IMR-90 (cell line): ENCODE data around the gene KRT3. TPM values are rescaled to one million over a fixed set of nuclear protein-coding genes. Genes with fewer than 3 reads are reported as not detected.
"Not testable (repeated sequence)": the region's sequence is repeated elsewhere in the genome, so short reads cannot be mapped to it uniquely, and the experiment has no call there.

Experiments
- ATAC-seq: fragments of 200-7000 bp; cut with Tn5 transposase; 2 replicates; pipeline ENCODE4 v1.9.1; 2020; ENCODE audit warnings: low read depth, mild to moderate bottlenecking, moderate library complexity
- BruUV-seq: library from RNA; stranded (reverse); fragments of 400-500 nt; replicated peaks from 2 replicates; lab custom pipeline; 2021; lab: Mats Ljungman, UMichigan
- CTCF ChIA-PET: fragments of 300-600 bp; formaldehyde crosslinking; extraction: SDS; loops from one replicate; lab custom pipeline; 2021; ENCODE audit warnings: antibody characterized with exemption; lab: Yijun Ruan, JAX
- POLR2A ChIA-PET: fragments of 300-600 bp; sonication (Branson Sonifier 250); formaldehyde crosslinking; loops from one replicate; lab custom pipeline; 2022; ENCODE audit warnings: antibody characterized with exemption; ENCODE audit not compliant: unreplicated experiment; lab: Charles Lee
- DNase-seq: peaks from one replicate; pipeline ENCODE4 v3.0.0; 2013
- H2AFZ ChIP-seq: replicated peaks from 2 replicates; pipeline ENCODE3; 2013; ENCODE audit warnings: low read length, mild to moderate bottlenecking; ENCODE audit not compliant: poor library complexity
- H2AK5ac ChIP-seq: 2 replicates; pipeline ENCODE4 v1.6.1; 2013; ENCODE audit warnings: low read depth, low read length, inconsistent platforms
- H2AK9ac ChIP-seq: replicated peaks from 2 replicates; pipeline ENCODE3; 2013; ENCODE audit warnings: mild to moderate bottlenecking, low read depth, low read length, moderate library complexity; ENCODE audit not compliant: poor library complexity
- H2BK120ac ChIP-seq: 2 replicates; pipeline ENCODE4 v1.6.1; 2013; ENCODE audit warnings: low read depth, low read length, inconsistent platforms
- H2BK15ac ChIP-seq: 3 replicates; pipeline ENCODE4 v1.6.1; 2013; ENCODE audit warnings: low read depth, low read length, inconsistent platforms
- H2BK20ac ChIP-seq: 2 replicates; pipeline ENCODE4 v1.6.1; 2013; ENCODE audit warnings: low read depth, mild to moderate bottlenecking, inconsistent platforms, low read length, moderate library complexity
- H2BK5ac ChIP-seq: 2 replicates; pipeline ENCODE4 v1.6.1; 2013; ENCODE audit warnings: mild to moderate bottlenecking, low read depth, low read length, inconsistent platforms; ENCODE audit not compliant: poor library complexity, severe bottlenecking
- H3K14ac ChIP-seq: replicated peaks from 2 replicates; pipeline ENCODE4 v1.6.1; 2013; ENCODE audit warnings: low read depth, low read length, inconsistent platforms
- H3K18ac ChIP-seq: 2 replicates; pipeline ENCODE4 v1.6.1; 2013; ENCODE audit warnings: low read depth, low read length, control low read depth
- H3K23ac ChIP-seq: 2 replicates; pipeline ENCODE4 v1.6.1; 2013; ENCODE audit warnings: low read depth, low read length, inconsistent platforms
- H3K27ac ChIP-seq: 2 replicates; pipeline ENCODE4 v1.5.1; 2013; ENCODE audit warnings: mild to moderate bottlenecking, control low read depth, low read length; ENCODE audit not compliant: insufficient read depth
- H3K27me3 ChIP-seq: 2 replicates; pipeline ENCODE4 v1.6.1; 2013; ENCODE audit warnings: low read length; ENCODE audit not compliant: control insufficient read depth, insufficient read depth
- H3K36me3 ChIP-seq: 2 replicates; pipeline ENCODE4 v1.6.1; 2013; ENCODE audit warnings: low read length, mixed read lengths; ENCODE audit not compliant: control insufficient read depth, insufficient read depth
- H3K4ac ChIP-seq: 2 replicates; pipeline ENCODE4 v1.6.1; 2013; ENCODE audit warnings: low read depth, low read length, inconsistent platforms
- H3K4me1 ChIP-seq: 2 replicates; pipeline ENCODE4 v1.6.1; 2013; ENCODE audit warnings: low read length, mixed read lengths; ENCODE audit not compliant: control insufficient read depth, insufficient read depth
- H3K4me2 ChIP-seq: 2 replicates; pipeline ENCODE4 v1.6.1; 2013; ENCODE audit warnings: low read depth, mild to moderate bottlenecking, control low read depth, low read length, moderate library complexity
- H3K4me3 ChIP-seq: 2 replicates; pipeline ENCODE4 v1.5.1; 2013; ENCODE audit warnings: low read depth, mild to moderate bottlenecking, control low read depth, low read length, moderate library complexity; ENCODE audit not compliant: insufficient read depth
- H3K56ac ChIP-seq: 2 replicates; pipeline ENCODE4 v1.6.1; 2013; ENCODE audit warnings: low read length, inconsistent platforms; ENCODE audit not compliant: insufficient read depth; ENCODE audit errors: extremely low read depth
- H3K79me1 ChIP-seq, 2 experiments: 2 replicates each; pipeline ENCODE4 v1.6.1; 2013; ENCODE audit warnings: low read length in 2 of 2, inconsistent platforms in 1 of 2, low read depth in 1 of 2
- H3K9ac ChIP-seq: 2 replicates; pipeline ENCODE4 v1.6.1; 2013; ENCODE audit warnings: low read depth, low read length, control low read depth
- H3K9me1 ChIP-seq: 2 replicates; pipeline ENCODE4 v1.6.1; 2013; ENCODE audit warnings: low read length, inconsistent platforms; ENCODE audit not compliant: insufficient read depth
- H3K9me3 ChIP-seq: 2 replicates; pipeline ENCODE4 v1.6.1; 2013; ENCODE audit warnings: low read length; ENCODE audit not compliant: control insufficient read depth, insufficient read depth
- H4K20me1 ChIP-seq: 2 replicates; pipeline ENCODE4 v1.6.1; 2013; ENCODE audit warnings: low read length, inconsistent platforms; ENCODE audit not compliant: insufficient read depth
- H4K5ac ChIP-seq: 2 replicates; pipeline ENCODE4 v1.6.1; 2013; ENCODE audit warnings: mild to moderate bottlenecking, low read depth, low read length, control low read depth
- H4K8ac ChIP-seq, 2 experiments: 2 replicates each; pipeline ENCODE4 v1.6.1; 2013; ENCODE audit warnings: low read depth in 2 of 2, low read length in 2 of 2, control low read depth in 1 of 2, inconsistent platforms in 1 of 2
- H4K91ac ChIP-seq: 2 replicates; pipeline ENCODE4 v1.6.1; 2013; ENCODE audit warnings: low read depth, low read length, inconsistent platforms; ENCODE audit not compliant: insufficient read depth
- MAFK ChIP-seq: IDR thresholded peaks from 2 replicates; pipeline ENCODE4 v1.6.1; 2012; ENCODE audit warnings: low read depth, low read length, improper control_type of control experiment
- MAZ ChIP-seq: IDR thresholded peaks from 2 replicates; pipeline ENCODE4 v1.6.1; 2012; ENCODE audit warnings: low read depth, mild to moderate bottlenecking, low read length, improper control_type of control experiment, moderate library complexity, borderline replicate concordance
- RFX5 ChIP-seq: IDR thresholded peaks from 2 replicates; pipeline ENCODE4 v1.8.0; 2012; ENCODE audit warnings: low read depth, mild to moderate bottlenecking, low read length, moderate library complexity
- SMC3 ChIP-seq: fragments of 150-350 bp; IDR thresholded peaks from 2 replicates; pipeline ENCODE4 v1.6.1; 2016; ENCODE audit warnings: low read depth, mild to moderate bottlenecking, antibody characterized with exemption, low read length, moderate library complexity
- WGBS, 2 experiments: methylation state at CpG; one replicate each; pipeline versions ENCODE4 v1.1.5 to v1.1.7; 2013; ENCODE audit warnings: missing lambda C conversion rate in 2 of 2; ENCODE audit not compliant: insufficient read length in 1 of 2; ENCODE audit errors: extremely low coverage in 2 of 2; 5-methylcytosine and 5-hydroxymethylcytosine counted together
- dilution Hi-C: fragments of 300-500 bp; cut with HindIII; formaldehyde crosslinking; loops from one replicate; pipeline ENCODE4 v1.14.3; 2018; ENCODE audit warnings: low sequenced_read_pairs; ENCODE audit not compliant: unreplicated experiment
- in situ Hi-C: fragments of 300-500 bp; cut with MboI; formaldehyde crosslinking; loops from 3 replicates; pipeline ENCODE4 v1.14.3; 2019; ENCODE audit warnings: low sequenced_read_pairs, inconsistent platforms, mixed read lengths
- intact Hi-C: fragments of 100-400 bp; cut with micrococcal nuclease; formaldehyde crosslinking; loops from 2 replicates; pipeline ENCODE4 v1.10.0; 2022
- polyA plus RNA-seq, 3 experiments: library from polyadenylated mRNA; depleted of rRNA; stranded (reverse); fragments of >200 nt; gene quantifications; 2 replicates each; pipeline ENCODE4 v1.2.3, GENCODE V29; 2012; ENCODE audit warnings: low replicate concordance in 1 of 3
- total RNA-seq: library from RNA; depleted of rRNA; stranded (reverse); fragments of >200 nt; gene quantifications from 2 replicates; pipeline ENCODE4 v1.2.3, GENCODE V29; 2012

The KRT3 gene
- total and polyA plus RNA-seq, 2 of the 4 experiments (the other 2 are of a cell fraction): not detected

GRCh38 chr12:52751795-52752194 is 44.1 kb downstream of the KRT3 start:
- Histone ChIP-seq H3K56ac (no peak overlapping the region), H4K8ac (no peak overlapping the region), H3K9me1 (no peaks in the 10 kb centered on the region), H3K9me3 (no peaks in the 10 kb centered on the region), H3K27ac (no peak overlapping the region), H3K18ac (no peak overlapping the region), H3K4me3 (no peak overlapping the region), H2AK9ac (no peak overlapping the region), H3K14ac (no peak overlapping the region), H3K79me1 (no peaks in the 10 kb centered on the region), H2BK15ac (no peak overlapping the region), H3K36me3 (no peaks in the 10 kb centered on the region), H2BK20ac (no peak overlapping the region), H4K91ac (no peak overlapping the region), H2BK5ac (no peak overlapping the region), H4K20me1 (no peaks in the 10 kb centered on the region), H3K4ac (no peak overlapping the region), H3K4me2 (no peak overlapping the region), H3K4me1 (no peaks in the 10 kb centered on the region), H2BK120ac (no peak overlapping the region), H3K27me3 (no peaks in the 10 kb centered on the region; the same call in none of the 2 replicates), H4K5ac (no peak overlapping the region), H2AK5ac (no peak overlapping the region), H3K9ac (no peak overlapping the region), H2AFZ (no peak overlapping the region), H3K23ac (no peak overlapping the region)
- ATAC-seq (no peak), DNase-seq (no peak)
- dilution Hi-C loops (no loop called here), intact Hi-C loops (no loop called here), in situ Hi-C loops (no loop called here)
- ChIA-PET CTCF (no interaction called here), POLR2A (no interaction called here)
- BruUV-seq: no TSS peak
- TF ChIP-seq MAFK: no peak
- no peak for TF ChIP-seq SMC3
- TF ChIP-seq MAZ: no peak
- TF ChIP-seq RFX5: no peak

GRCh38 chr12:52750532-52750931 is 45.4 kb downstream of the KRT3 start:
- H4K91ac ChIP-seq, H4K5ac ChIP-seq, H3K79me1 ChIP-seq, H3K14ac ChIP-seq, CTCF ChIA-PET, H2AK5ac ChIP-seq, H3K9me3 ChIP-seq, H2BK5ac ChIP-seq, intact Hi-C loops, H3K18ac ChIP-seq, dilution Hi-C loops, DNase-seq, H3K4me3 ChIP-seq, H4K8ac ChIP-seq, H3K23ac ChIP-seq, H3K4me1 ChIP-seq, H3K9ac ChIP-seq, in situ Hi-C loops, H3K27ac ChIP-seq, H2AFZ ChIP-seq, H3K4me2 ChIP-seq, H2BK20ac ChIP-seq, ATAC-seq, H3K9me1 ChIP-seq, H2BK15ac ChIP-seq, H2AK9ac ChIP-seq, H4K20me1 ChIP-seq, H2BK120ac ChIP-seq, BruUV-seq, H3K4ac ChIP-seq, H3K27me3 ChIP-seq, POLR2A ChIA-PET, H3K56ac ChIP-seq, H3K36me3 ChIP-seq: not testable (repeated sequence)
- no CpG with 5 or more reads among the region's 3 CpGs for WGBS, 2 experiments
